HG03432 (cell line): ENCODE data around the gene PLD1.
"Not testable (repeated sequence)": the region's sequence is repeated elsewhere in the genome, so short reads cannot be mapped to it uniquely, and the experiment has no call there.

Source experiments
- ATAC-seq: cut with Tn5 transposase; IDR thresholded peaks from one replicate; pipeline ENCODE4 v1.9.1; 2021; ENCODE audit warnings: mild to moderate bottlenecking, moderate library complexity; ENCODE audit not compliant: unreplicated experiment

PLD1 gene

DNA sequence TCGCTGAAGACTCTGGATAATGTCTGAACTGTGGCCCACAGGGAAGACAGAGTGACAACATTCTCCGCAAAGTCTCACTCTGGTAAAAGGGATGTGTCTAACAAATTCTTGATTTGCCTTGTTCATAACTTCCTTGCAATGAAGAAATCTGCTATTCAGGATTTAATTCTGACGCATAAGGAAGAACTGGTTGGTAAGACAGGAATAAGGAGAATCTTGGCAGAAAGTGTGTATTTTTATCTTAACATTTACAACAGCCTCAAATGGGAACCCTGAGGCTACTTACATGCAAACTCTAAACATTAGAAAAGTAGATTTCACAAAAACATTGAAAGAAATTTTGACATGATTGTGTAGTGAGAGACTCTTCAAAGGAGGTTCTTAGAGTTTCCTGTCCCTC lies 10.8 kb upstream of the PLD1 start:
- no peak for ATAC-seq

DNA sequence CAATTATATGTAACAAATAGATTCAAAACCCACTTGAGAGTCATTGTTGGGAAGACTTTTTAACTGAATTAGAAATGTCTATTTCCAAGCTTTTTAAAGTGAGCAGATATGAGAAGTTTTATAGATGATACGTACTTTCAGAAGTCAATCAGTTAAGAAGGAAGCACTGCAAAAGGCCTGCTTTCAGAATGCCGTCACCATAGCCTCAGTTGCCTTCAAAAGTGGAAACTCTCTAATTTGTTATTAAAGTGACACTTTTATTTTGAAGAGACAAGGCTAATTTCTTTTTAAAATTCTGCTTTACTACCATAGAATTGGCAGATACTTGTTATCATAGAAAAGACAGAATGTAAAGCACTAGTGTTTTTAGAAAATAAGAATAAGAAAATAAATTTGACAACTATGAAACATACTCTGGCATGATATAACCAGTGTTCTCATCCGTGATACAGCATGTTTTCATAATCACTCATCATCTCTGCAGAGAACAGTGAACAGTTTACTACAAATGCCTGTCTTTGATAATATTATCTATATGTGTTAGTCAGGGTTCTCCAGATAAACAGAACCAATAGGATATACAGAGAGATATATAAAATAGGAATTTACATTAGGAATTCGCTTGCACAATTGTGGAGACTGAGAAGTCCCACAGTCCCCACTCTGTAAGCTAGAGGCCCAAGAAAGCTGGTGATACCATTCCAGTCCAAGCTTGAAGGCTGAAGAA lies 7.0 kb upstream of the PLD1 start:
- no peak for ATAC-seq

DNA sequence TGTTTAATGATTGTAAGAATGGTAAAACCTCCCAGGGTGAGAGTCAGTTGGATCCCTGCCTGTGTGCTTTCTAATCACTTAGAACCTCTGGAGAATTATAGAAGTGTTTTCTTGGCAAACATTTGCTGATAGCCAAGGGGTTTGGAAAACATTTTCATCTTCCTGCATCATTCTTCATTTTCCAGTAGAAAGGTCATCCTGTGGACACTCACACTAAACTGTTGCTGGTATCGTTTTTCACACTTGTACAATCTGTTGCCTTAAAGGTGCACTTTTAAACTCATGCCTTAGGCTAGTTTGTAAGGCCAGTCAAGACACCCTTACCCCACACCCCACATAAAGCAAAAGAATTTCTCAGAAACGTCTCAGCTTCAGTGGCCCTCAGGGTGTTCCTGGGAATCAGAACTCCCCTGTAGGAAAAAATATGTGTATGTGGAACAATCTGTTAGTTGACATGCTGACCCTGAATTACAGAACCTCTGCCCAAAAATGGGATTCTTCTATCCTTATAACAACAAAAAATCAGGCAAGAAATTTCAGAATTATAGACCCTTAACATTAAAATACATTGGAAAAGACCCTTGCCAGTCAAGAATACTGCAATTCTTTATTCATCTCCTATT lies 5.8 kb upstream of the PLD1 start:
- ATAC-seq, result no peak

DNA sequence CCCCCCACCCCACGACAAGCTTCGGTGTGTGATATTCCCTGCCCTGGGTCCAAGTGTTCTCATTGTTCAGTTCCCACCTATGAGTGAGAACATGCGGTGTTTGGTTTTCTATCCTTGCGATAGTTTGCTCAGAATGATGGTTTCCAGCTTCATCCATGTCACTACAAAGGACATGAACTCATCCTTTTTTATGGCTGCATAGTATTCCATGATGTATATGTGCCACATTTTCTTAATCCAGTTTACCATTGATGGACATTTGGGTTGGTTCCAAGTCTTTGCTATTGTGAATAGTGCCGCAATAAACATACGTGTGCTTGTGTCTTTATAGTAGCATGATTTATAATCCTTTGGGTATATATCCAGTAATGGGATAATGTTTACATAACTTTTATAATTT lies 4.4 kb upstream of the PLD1 start:
- not testable (repeated sequence) for ATAC-seq

DNA sequence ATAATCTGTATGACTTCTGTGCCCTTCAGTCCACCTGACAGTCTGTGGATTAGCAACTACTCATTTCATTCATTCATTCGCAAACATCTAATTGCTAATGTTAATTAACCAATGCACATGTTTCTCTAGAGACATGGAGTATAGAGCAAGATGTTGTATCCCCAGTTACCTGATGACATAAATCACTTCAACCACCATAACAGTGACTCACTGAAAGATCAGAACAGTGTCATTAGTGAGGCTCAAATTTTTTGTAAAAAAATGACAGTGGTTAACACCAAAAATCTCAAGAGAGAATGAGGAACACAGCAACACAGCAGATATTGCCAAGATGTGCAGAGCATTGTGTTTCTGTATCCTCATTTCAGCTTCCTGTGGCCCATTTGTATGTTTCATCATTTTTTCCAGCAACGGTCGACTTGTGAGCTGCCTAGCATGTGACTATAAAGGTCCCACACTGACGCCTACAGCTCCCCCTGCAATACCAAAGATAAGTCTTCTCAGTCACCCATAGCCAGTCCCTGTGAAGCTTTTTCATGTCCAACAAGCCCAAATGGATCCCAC lies 3.7 kb upstream of the PLD1 start:
- ATAC-seq, result peak; percentile 37

DNA sequence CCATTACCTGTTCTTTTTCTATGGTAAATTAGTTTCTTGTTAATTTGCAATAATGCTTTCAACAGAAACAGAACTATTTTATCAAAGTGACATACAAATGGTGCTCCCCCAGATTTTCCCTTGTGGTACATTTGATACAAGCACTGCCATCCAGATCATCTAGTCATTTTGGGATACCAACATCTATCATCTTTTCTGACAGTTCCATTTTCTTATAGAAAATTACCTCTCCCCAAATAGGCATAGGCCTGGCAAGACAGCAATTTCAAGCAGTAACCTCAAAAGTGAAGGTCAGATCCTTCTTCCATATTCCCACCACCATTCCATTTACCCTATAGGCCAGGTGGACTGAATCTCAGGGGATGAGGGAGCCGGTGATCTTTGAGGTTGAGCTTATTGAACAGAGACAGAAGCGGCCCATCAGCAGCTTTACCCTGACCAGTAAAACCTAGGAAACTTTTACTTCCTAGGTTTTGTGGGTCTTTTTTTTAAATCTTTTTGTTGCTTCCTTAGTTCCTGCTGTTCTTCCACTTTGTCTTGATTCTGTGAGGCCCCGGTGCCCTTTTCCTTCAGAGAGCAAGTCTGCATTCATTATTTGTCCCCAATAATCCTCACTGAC lies 3.1 kb upstream of the PLD1 start:
- ATAC-seq, result no peak

DNA sequence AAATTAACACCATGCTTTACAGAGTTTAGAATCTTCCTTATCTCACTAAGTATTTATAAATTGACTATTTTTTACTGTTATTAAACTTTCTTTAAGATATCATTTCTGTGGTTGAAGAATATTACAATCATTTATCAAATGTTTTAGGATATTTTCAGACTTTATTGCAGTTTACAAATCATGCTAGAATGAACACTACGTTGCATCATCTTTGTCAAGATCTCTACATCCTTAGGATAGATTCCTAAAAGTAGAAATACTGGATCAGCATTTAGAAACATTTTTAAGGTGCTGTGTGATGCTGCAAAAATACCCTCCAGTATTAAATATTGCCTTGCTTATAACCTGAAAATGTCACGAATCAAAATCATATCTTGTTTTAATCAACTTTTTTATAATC lies 2.5 kb upstream of the PLD1 start:
- no peak for ATAC-seq

DNA sequence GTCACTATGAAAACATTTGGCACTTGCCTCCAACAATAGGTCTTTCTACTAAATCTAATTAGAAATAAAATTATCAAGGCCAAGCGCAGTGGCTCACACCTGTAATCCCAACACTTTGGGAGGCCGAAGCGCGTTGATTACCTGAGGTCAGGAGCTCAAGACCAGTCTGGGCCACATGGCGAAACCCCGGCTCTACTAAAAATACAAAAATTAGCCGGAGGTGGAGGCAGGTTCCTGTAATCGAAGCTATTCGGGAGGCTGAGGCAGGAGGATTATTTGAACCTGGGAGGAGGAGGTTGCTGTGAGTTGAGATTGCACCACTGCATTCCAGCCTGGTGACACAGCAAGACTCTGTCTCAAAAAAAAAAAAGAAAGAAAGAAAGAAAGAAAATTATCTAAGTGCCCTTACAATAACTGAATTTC lies 1.6 kb upstream of the PLD1 start:
- no peak for ATAC-seq

DNA sequence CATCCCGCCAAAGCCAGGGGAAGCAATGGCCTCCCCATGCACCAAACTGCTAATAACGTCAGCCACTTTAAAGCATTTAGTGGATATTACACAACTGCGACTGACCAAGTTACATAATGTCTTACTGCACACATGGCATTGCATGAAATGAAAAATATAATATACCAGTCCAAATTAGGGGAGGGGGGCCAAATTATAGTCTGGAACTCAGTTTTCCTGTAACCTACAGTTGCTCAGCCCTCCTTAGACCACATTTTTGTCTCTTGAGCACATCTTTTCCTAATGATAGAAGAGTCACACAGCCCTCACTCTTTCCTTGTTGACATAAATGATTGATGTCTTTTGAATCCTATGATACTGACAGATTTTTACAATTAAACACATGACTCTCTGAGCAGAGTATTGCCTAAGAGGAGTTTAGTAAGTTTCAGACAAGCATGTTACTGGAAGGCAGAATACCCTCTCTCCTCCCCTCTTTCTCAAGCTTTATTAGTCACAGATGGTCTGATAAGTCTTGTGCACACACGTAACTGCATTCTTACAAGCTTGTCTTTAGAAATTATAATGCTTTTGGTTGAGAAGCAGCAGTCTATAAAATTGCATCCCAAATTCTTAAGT lies 1.1 kb upstream of the PLD1 start:
- ATAC-seq, result no peak

DNA sequence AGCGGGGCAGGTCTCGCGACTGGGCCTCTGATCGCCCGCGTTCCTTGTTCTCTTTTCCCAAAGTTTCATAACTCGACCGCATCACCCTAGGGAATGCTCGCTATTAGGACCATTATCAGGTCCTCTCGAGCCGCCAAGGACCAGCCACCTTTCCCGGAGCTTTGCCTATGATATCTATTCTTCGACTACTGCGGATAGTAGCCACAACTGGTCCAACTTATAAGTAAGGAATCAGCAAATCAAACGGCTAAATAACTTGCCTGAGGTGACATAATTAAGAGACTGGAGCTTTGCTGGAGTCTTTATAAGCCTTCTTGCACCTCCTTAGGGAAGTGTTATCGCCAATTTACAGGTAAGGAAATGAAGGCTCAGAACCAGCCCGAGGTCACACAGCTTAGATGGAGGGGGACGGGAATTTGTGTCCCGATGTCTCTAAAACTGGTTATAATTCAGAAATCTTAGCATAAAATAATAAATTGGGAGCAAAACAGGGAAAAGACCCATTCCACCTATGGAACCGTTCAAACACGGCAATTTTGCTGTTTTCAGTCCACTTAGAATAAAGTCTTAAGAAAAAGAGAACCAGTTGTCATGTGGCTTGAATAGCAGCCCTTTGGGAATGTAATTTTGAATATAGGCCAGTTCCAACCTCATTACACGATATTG lies 479 bp upstream of the PLD1 start:
- no peak for ATAC-seq

DNA sequence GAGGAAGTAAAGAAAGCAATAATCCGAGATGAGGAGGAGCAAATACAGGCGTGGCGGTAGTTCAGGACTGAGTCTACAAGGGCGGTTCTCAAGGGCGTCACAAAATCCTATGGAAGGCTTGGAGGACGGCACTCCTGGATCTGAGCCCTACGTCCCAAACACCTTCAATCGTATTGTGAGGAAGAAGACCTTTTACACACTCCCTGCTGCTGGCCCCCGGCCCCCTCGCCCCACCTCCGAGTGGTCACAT lies 747 bp downstream of the PLD1 start:
- ATAC-seq, result peak; percentile 40

DNA sequence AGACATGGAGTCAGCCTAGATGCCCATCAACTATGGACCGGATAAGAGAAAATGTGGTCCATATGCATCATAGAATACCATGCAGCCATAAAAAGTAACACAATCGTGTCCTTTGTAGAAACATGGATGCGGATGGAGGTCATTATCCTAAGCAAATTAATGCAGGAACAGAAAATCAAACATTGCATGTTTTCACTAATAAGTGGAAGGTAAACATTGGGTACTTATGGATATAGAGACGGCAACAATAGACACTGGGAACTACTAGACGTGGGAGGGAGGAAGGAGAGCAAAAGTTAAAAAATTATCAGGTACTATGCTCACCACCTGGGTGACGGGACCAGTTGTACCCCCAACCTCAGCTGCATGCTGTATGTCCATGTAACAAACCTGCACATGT lies 2.5 kb downstream of the PLD1 start:
- no peak for ATAC-seq

DNA sequence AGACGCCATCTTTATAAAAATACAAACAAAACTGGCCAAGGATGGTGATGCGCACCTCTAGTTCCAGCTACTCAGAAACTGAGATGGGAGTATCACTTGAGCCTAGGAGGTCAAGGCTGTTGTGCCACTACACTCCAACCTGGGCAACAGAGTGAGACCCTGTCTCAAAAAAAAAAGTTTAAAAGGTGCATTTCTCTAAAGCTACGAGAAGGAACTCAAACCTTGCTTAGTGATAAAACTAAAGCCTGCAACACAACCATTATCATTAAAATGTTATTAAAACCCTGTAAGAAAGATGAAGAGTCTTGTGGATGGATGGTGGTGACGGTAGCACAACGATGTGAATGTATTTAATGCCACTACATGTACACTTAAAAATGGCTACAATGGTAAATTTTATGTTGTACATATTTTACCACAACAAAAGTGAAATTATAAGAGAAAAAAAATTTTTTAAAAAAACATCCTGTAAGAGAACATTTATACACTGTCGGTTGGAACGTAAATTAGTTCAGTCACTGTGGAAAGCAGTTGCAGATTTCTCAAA lies 3.1 kb downstream of the PLD1 start:
- no peak for ATAC-seq

DNA sequence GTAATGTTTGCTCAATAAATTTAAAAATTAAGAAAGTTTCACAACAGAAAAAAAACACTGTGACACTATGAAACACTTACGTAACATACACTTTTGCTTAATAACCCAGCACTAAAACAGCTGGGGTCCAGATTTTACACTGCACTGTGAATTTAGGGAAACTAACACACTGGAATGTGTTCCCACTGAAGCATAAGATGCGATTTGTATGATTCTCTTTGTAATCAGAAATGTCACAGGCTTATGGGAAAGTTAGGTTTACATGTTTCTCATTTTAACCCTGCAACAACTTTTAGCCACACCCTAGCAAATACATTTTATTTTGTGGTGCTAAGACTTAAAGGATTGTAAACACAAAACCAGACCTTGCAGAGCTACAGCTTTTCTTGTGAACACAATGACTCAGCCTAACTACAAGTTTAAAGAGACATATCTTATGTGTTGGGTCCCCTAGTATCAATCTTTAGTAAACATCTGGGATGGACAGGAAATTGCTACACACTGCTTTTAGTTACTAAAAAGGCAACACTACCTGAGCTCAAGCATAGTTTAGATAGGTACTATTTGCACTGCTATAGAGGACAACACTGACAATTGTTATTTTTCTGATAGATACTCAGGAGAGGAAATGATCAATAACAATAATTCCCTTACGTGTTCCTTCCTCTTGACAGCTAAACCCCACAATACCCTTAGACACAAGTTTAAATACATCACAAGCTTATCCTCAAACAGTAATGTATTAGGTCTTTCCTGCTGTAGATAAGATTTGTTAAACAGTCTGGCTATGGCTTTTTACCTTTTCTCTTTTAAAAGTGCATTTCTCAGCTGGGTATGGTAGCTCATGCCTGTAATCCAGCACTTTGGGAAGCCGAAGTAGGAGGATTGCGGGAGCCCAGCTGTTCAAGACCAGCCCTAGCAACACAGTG lies 3.8 kb downstream of the PLD1 start:
- no peak for ATAC-seq

DNA sequence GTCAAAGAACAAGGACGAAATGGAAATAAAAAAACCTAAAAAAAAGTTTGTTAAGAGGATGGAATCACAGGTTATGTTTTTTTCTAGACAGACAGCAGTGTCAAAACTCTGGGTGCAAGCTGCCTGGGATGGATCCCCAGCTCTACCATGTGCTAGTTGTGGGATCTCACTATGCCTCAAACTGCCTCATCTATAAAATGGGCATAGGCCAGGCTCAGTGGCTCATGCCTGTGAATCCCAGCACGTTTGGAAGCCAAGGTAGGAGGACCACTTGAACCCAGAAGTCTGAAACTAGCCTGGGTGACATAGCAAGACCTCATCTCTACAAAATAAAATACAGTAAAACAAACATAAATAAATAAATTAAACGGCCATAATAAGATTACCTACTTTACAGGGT lies 4.6 kb downstream of the PLD1 start:
- no peak for ATAC-seq

DNA sequence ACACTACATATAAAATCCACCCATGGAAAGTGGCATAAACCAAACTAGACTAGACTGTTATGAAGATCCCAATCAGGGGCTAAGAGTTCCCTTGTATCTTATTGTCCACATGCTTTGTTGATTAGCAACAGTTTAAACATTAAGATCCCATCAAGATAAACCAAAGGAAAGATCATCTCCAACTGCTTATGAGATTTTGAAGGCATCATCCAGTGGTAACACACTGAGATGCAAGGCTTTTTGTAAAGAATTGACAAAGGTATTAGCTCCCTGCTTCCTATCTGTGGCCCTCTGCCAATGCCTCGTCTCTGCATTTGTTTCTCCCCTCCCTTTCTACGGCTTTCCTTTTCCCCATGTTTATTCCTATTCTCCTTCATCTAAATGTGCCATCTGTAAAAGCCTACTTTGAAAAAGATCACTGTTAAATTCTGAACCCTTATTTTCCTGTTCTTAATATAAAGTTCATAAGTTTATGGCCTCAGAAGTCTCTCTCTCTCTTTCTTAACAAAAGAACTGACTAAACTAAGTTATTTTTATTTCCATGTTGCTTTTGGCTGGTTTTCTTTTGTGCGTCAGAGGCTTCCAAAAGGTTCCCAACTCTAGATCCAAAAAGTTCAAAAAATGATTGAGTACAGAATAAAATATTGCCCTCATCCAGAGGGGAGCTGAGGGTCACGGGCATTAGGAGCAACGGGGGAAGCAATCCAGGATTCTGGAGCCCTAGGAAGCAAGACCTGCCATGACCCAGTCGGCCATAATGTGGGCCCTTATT lies 5.5 kb downstream of the PLD1 start:
- no peak for ATAC-seq

DNA sequence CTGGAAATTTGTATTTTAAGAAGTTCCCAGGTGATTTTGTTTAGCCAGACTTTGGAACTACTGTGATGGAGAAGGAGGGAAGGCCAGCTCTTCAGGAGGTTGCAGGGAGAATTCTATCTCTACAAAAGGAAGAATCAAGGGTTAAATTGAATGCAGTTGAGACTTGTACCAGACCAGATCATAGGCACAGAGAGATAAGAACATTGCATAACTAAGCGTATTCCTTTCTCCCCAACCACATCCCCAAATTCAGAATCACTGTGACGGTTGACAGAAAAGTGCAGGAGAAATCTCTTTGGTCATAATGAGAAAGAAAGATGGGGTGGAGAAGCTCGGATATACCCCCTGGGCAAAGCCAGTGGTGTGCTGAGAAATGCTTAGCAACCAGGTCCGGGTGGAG lies 7.2 kb downstream of the PLD1 start:
- ATAC-seq, result no peak

DNA sequence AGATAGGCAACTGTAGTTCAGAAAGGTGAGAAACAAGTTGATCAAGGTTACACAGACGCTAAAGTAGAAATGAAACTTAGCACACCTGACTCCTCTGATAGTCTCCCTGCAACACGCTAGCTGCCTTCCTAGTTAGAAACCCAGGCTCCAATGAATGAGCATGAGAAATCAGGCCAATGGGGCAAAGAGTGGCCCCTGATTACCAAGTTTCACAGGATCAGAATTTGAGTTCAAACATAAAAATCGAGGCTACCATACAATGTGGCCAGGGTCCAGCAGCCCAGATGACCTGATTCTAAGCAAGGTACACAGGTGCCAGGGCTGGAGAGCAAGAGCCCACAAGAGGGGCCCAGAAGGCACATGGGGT lies 7.7 kb downstream of the PLD1 start:
- peak; percentile 54 for ATAC-seq
